Upper lobe of left lung (tissue), 6 donors: ENCODE measurements around the gene DCLK1. TPM values are rescaled to one million over a fixed set of nuclear protein-coding genes. Genes with fewer than 3 reads are reported as not detected.
A peak's percentile ranks its signal among the peaks of the same experiment; 100 is the strongest.

Experiments
- ATAC-seq, 2 donors: fragments of 200-7000 bp; cut with Tn5 transposase; one replicate each; pipeline ENCODE4 v1.9.1; 2022; ENCODE audit warnings: mild to moderate bottlenecking in 2 of 2, moderate library complexity in 2 of 2; ENCODE audit not compliant: low FRiP score in 2 of 2
- DNase-seq, 2 donors: peaks; one replicate each; pipeline ENCODE4 v3.0.0-alpha.2; 2019 to 2020
- H3K27ac ChIP-seq, 4 donors: fragments of 200-600 bp; sonication (generic); one replicate each; pipeline ENCODE4 v1.5.1; 2016 to 2019
- H3K27me3 ChIP-seq, 4 donors: fragments of 200-600 bp; sonication (generic); one replicate each; pipeline ENCODE4 v1.5.1; 2017 to 2019
- H3K36me3 ChIP-seq, 4 donors: fragments of 200-600 bp; sonication (generic); one replicate each; pipeline ENCODE4 v1.5.1; 2016 to 2019
- H3K4me1 ChIP-seq, 4 donors: fragments of 200-600 bp; sonication (generic); one replicate each; pipeline ENCODE4 v1.5.1; 2018 to 2019
- H3K4me3 ChIP-seq, 4 donors: fragments of 200-600 bp; sonication (generic); one replicate each; pipeline ENCODE4 v1.5.1; 2017 to 2019; ENCODE audit warnings: mild to moderate bottlenecking in 2 of 4, moderate library complexity in 1 of 4
- H3K9me3 ChIP-seq, 4 donors: fragments of 200-600 bp; sonication (generic); one replicate each; pipeline ENCODE4 v1.5.1; 2018 to 2019
- EP300 ChIP-seq, 4 donors: sonication (generic); formaldehyde crosslinking; IDR thresholded peaks; one replicate each; pipeline ENCODE4 v1.5.1; 2017; ENCODE audit warnings: antibody characterized with exemption in 4 of 4, control low read depth in 2 of 4
- POLR2A ChIP-seq, 4 donors: fragments of 450-650 bp; IDR thresholded peaks; one replicate each; pipeline ENCODE4 v1.5.1; 2016 to 2017; ENCODE audit warnings: antibody characterized with exemption in 4 of 4, mild to moderate bottlenecking in 2 of 4
- POLR2AphosphoS5 ChIP-seq, 2 donors: sonication (generic); formaldehyde crosslinking; IDR thresholded peaks; one replicate each; pipeline ENCODE4 v1.5.1; 2017; ENCODE audit warnings: antibody characterized with exemption in 2 of 2
- WGBS, 2 donors: methylation state at CpG; one replicate each; pipeline ENCODE4 v1.1.5; 2017 to 2018; 5-methylcytosine and 5-hydroxymethylcytosine counted together
- total RNA-seq, 6 donors: library from RNA; depleted of rRNA in 4 of 6; stranded (reverse); fragments of >200 nt in 4 of 6; gene quantifications; one replicate each; pipeline versions ENCODE4 v1.1.0 to v1.2.1, GENCODE V29; 2016 to 2021
- TF ChIP-seq, protein P1 (sequence below), 6 experiments: fragments of 450-650 bp in 4 of 6; fragments of 200-600 bp in 2 of 6; sonication (generic) in 2 of 6; IDR thresholded peaks; one replicate each; pipeline ENCODE4 v1.5.1; 2016 to 2019; ENCODE audit warnings: antibody characterized with exemption in 6 of 6
- donor health status: DM: no; HTN: no; CAD: no; lungs with moderate emphysema.
- donor health status: DM: no; HTN: yes; CAD: no; lungs with severe emphysema.

Gene DCLK1
- total RNA-seq, 6 donors from 2014 or later: 2.1 to 14.7 (median 3.9) TPM

DNA sequence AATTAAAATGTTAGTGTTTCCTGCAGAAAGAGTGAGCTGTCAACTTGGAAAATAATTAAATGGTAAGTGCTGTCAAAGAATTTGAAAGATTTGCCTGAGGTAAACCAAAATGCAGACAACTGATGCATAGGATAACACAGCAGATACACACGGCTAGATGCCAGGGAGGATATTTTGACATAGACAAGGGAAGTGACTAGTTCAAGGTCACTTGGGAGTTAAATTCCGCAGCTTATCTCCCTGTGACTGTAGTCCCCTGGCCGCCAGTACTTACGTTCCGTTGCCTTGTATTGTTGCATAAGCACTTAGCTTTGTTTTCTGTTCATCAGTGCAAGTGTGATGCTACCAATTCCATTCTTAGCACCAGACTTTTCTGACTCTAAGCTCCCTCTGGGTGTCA lies 407.4 kb downstream of the DCLK1 start:
- H3K27ac ChIP-seq: no peak overlapping the region
- DNase-seq (no peak), ATAC-seq (peak in 1 of 2 donors; percentile 54)
- no peak overlapping the region for H3K4me3 ChIP-seq
- 30 to 34% methylated on average over 5 of the region's 5 CpGs for WGBS, 2 donors
- no peaks in the 10 kb centered on the region for H3K27me3 ChIP-seq
- no peaks in the 10 kb centered on the region for H3K9me3 ChIP-seq
- H3K36me3 ChIP-seq: no peaks in the 10 kb centered on the region
- peaks cover 3 to 20% (median 11%) of the 10 kb centered on the region in 4 donors for H3K4me1 ChIP-seq
- TF ChIP-seq POLR2A (IDR thresholded peaks at IDR 0.05) (no peak), EP300 (IDR thresholded peaks at IDR 0.05) (no peak), POLR2AphosphoS5 (IDR thresholded peaks at IDR 0.05) (no peak)
- TF ChIP-seq, protein P1, sequence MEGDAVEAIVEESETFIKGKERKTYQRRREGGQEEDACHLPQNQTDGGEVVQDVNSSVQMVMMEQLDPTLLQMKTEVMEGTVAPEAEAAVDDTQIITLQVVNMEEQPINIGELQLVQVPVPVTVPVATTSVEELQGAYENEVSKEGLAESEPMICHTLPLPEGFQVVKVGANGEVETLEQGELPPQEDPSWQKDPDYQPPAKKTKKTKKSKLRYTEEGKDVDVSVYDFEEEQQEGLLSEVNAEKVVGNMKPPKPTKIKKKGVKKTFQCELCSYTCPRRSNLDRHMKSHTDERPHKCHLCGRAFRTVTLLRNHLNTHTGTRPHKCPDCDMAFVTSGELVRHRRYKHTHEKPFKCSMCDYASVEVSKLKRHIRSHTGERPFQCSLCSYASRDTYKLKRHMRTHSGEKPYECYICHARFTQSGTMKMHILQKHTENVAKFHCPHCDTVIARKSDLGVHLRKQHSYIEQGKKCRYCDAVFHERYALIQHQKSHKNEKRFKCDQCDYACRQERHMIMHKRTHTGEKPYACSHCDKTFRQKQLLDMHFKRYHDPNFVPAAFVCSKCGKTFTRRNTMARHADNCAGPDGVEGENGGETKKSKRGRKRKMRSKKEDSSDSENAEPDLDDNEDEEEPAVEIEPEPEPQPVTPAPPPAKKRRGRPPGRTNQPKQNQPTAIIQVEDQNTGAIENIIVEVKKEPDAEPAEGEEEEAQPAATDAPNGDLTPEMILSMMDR (IDR thresholded peaks at IDR 0.05): no peak

DNA sequence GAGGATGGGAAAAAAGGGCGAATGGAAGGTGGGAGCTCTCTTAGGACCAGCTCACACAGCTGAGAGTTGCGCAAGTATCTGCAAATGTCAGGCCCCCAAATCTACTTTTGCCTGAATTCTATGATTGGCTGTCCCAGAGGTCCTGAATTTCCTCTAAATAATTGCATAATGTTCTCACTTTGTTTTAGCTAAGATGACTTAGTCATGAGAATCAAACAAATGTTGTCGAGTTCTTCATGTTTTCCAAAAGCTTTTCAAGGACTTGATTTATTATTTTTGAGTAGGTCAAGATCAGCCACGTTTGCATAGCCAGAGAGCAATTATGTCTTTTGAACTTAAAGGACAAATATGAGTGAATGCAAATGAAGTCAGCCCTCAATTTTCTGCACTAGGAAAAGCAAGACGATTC lies 408.1 kb downstream of the DCLK1 start:
- peak in 1 of 2 donors; percentile 78 for ATAC-seq

DNA sequence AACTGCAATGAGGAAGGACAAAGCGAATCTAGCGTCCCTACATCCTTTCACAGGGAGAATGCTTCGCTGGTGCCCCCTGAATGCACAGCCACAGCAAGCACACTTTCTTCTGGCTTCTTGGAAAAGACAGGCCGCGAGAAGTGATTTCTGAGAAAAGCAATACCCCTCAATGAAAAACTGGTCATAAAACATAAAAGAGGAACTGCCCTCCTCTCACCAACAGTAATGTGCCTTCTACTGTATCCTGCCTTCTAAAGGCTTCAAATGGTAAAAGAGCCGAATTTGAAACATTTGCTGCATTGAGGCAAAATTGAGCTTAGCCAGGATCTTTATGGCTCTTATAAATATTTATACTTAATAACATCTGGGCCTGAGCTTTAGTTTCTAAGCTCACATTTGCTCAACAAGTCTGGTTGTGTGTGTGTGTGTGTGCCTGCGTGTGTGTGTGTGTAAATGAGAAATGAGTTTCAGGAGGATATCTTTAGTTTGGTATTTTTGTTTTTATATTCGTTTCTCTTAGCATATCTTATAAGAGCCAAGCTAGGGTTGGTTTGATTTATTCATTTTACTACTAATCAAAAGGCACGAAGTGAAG lies 408.6 kb downstream of the DCLK1 start:
- no peaks in the 10 kb centered on the region for H3K9me3 ChIP-seq
- DNase-seq (no peak), ATAC-seq (no peak)
- no peak overlapping the region for H3K4me3 ChIP-seq
- no peak overlapping the region for H3K27ac ChIP-seq
- peaks cover 3 to 20% (median 11%) of the 10 kb centered on the region in 4 donors for H3K4me1 ChIP-seq
- no peaks in the 10 kb centered on the region for H3K36me3 ChIP-seq
- 49 to 60% methylated on average over 9 of the region's 9 CpGs for WGBS, 2 donors
- TF ChIP-seq EP300 (IDR thresholded peaks at IDR 0.05): no peak
- TF ChIP-seq POLR2A (IDR thresholded peaks at IDR 0.05): no peak
- TF ChIP-seq POLR2AphosphoS5 (IDR thresholded peaks at IDR 0.05): no peak
- TF ChIP-seq, protein P1 (IDR thresholded peaks at IDR 0.05): no peak
- H3K27me3 ChIP-seq: no peaks in the 10 kb centered on the region

More for the DNA sequence above, 408.1 kb downstream of the DCLK1 start:
- no peaks in the 10 kb centered on the region for H3K9me3 ChIP-seq
- 37 to 43% methylated on average over 5 of the region's 5 CpGs for WGBS, 2 donors
- TF ChIP-seq POLR2A (IDR thresholded peaks at IDR 0.05) (no peak), POLR2AphosphoS5 (IDR thresholded peaks at IDR 0.05) (peak in 1 of 2 donors; percentile 32), EP300 (IDR thresholded peaks at IDR 0.05) (no peak)
- TF ChIP-seq, protein P1 (IDR thresholded peaks at IDR 0.05): no peak
- H3K36me3 ChIP-seq: no peaks in the 10 kb centered on the region
- DNase-seq: no peak
- H3K27ac ChIP-seq: no peak overlapping the region
- no peaks in the 10 kb centered on the region for H3K27me3 ChIP-seq
- H3K4me3 ChIP-seq: no peak overlapping the region
- H3K4me1 ChIP-seq: peaks cover 3 to 20% (median 11%) of the 10 kb centered on the region in 4 donors

DNA sequence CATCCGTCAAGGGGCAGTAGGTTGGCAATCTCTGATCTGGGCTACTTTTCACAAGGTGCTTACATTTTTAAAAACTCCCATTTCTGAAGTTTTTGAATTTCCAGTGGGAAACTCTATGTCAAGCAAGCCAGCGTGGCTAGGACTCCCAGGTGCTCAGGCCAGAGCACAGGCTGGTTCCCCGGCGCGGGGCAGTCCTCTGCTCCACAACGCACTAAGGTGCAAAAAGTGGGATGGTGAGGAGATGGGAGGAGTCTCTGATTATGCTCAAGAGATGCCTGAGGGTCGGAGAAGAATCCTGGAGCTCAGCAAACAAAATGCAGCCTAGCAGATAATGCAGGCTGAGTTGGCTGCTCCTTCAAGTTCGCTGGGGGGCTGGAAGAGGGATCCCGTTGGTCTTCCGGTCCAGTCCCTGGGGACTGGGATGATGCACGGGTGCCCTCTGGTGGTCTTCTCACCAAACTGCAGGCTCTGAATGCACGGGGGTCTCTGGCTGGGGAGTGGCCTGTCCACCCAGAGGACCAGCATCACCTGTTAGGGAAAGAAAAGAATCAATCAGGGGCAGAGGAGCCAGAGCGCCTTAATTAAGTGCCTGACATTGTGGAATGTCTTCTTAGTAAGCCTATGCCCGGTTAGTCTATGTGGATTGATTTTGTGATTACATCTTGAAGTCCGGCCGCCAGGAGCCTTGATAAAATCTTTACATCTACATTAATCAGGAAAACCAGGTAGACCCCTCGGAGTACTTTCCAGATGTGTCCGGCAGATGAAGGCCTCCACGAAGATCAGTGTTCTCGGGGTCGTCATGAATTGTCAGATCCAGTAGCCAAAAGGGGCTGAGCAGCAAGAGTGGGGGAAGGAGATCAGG lies 410.3 kb downstream of the DCLK1 start:
- H3K4me1 ChIP-seq: peaks cover 3 to 20% (median 11%) of the 10 kb centered on the region in 4 donors
- H3K27ac ChIP-seq: no peak overlapping the region
- H3K4me3 ChIP-seq: no peak overlapping the region
- peak in 1 of 2 donors; percentile 45 for ATAC-seq
- DNase-seq: peak in 1 of 2 donors; percentile 31
- no peaks in the 10 kb centered on the region for H3K36me3 ChIP-seq
- TF ChIP-seq, protein P1 (IDR thresholded peaks at IDR 0.05): peak; percentile 58 to 83 (median 70)
- no peak for TF ChIP-seq POLR2AphosphoS5 (IDR thresholded peaks at IDR 0.05)
- no peaks in the 10 kb centered on the region for H3K9me3 ChIP-seq
- H3K27me3 ChIP-seq: no peaks in the 10 kb centered on the region
- WGBS, 2 donors: 34 to 42% methylated on average over 21 of the region's 21 CpGs
